ENCODE data around the gene RINL.
"Not testable (repeated sequence)": the region's sequence is repeated elsewhere in the genome, so short reads cannot be mapped to it uniquely, and the experiment has no call there.

DNA sequence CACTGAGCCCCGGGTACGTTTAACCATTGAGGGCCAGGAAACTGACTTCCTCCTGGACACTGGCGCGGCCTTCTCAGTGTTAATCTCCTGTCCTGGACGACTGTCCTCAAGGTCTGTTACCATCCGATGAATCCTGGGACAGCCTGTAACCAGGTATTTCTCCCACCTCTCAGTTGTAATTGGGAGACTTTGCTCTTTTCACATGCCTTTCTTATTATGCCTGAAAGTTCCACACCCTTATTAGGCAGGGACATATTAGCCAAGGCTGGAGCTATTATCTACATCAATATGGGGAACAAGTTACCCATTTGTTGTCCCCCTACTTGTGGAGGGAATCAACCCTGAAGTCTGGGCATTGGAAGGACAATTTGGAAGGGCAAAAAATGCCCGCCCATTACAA, 52.1 kb downstream of the RINL start:
- TF ChIP-seq POLR2A, TAF1 (IDR thresholded peaks at IDR 0.05; ENCODE audit: low read depth, low read length): not testable (repeated sequence)
